Measurements from ENCODE around the gene PCTP.

GRCh38 chr17:55709984-55710383, 40.9 kb upstream of the PCTP start:
- no peak for TF ChIP-seq TAF1 (IDR thresholded peaks at IDR 0.05; ENCODE audit: low read depth)
- no peak for TF ChIP-seq TCF12 (IDR thresholded peaks at IDR 0.05; ENCODE audit: low read depth)
- TF ChIP-seq MAX (IDR thresholded peaks at IDR 0.05) = no peak
- TF ChIP-seq CREB1 (IDR thresholded peaks at IDR 0.05; ENCODE audit: low read depth) = no peak
- TF ChIP-seq TEAD4 (IDR thresholded peaks at IDR 0.05) = no peak
- TF ChIP-seq REST (IDR thresholded peaks at IDR 0.05; ENCODE audit: low read depth) = no peak
- no peak for TF ChIP-seq USF1 (IDR thresholded peaks at IDR 0.05)
- TF ChIP-seq ZBTB7A (IDR thresholded peaks at IDR 0.05; ENCODE audit: low read depth) = no peak
